Cardiac muscle cell (in vitro differentiated cells and primary cell): Measurements from ENCODE around the gene ADK. TPM values are rescaled to one million over a fixed set of nuclear protein-coding genes. Genes with fewer than 3 reads are reported as not detected.

Source experiments
- DNase-seq, 2 donors: peaks; one replicate each; pipeline versions ENCODE4 v3.0.0 to v3.0.0-alpha.2; 2010 to 2017; ENCODE audit warnings: low read depth in 1 of 2, low spot score in 1 of 2
- H3K27ac ChIP-seq: fragments of 200-600 bp; sonication (generic); 2 replicates; pipeline ENCODE4 v1.5.1; 2016
- H3K27me3 ChIP-seq: fragments of 200-600 bp; sonication (generic); 2 replicates; pipeline ENCODE4 v1.6.0; 2016; ENCODE audit warnings: control low read depth
- H3K36me3 ChIP-seq: fragments of 200-600 bp; sonication (generic); 2 replicates; pipeline ENCODE4 v1.5.1; 2016; ENCODE audit warnings: control low read depth
- H3K4me1 ChIP-seq: fragments of 200-600 bp; sonication (generic); 2 replicates; pipeline ENCODE4 v1.8.1; 2017; ENCODE audit warnings: low read depth, mild to moderate bottlenecking, mixed run types
- H3K4me3 ChIP-seq: fragments of 200-600 bp; sonication (generic); 2 replicates; pipeline ENCODE4 v1.5.1; 2016; ENCODE audit warnings: mild to moderate bottlenecking
- H3K9me3 ChIP-seq: fragments of 200-600 bp; sonication (generic); 2 replicates; pipeline ENCODE4 v1.5.1; 2017; ENCODE audit warnings: low read depth, mild to moderate bottlenecking, control low read depth
- CTCF ChIP-seq: IDR thresholded peaks from 2 replicates; pipeline ENCODE4 v1.5.1; 2012; ENCODE audit warnings: low read depth, mild to moderate bottlenecking, low read length
- polyA plus RNA-seq: library from polyadenylated mRNA; unstranded; fragments of >200 nt; fragmentation: Nextera tagmentation; extraction: Ambion mirVana; gene quantifications from 2 replicates; pipeline ENCODE4 v1.2.1, GENCODE V29; 2016
- total RNA-seq: library from RNA; depleted of rRNA; stranded (reverse); fragments of >200 nt; gene quantifications from 2 replicates; pipeline ENCODE4 v1.2.3, GENCODE V29; 2016

The ADK gene
- total and polyA plus RNA-seq, 2 experiments from 2014 or later, result 24.8 to 57.4 TPM

- no peaks in the 10 kb centered on the region for H3K27me3 ChIP-seq
- H3K4me1 ChIP-seq, result peaks cover 16% of the 10 kb centered on the region
- H3K4me3 ChIP-seq, result no peak overlapping the region
- peak overlapping the region; percentile 31 for H3K27ac ChIP-seq
- DNase-seq, result no peak
- no peaks in the 10 kb centered on the region for H3K36me3 ChIP-seq
- H3K9me3 ChIP-seq, result no peaks in the 10 kb centered on the region
- no peak for TF ChIP-seq CTCF
These were observed 124.8 kb downstream of the ADK start for GRCh38 chr10:74275755-74276290.

- Histone ChIP-seq H3K36me3 (no peaks in the 10 kb centered on the region), H3K4me3 (no peak overlapping the region), H3K27ac (peak overlapping the region; percentile 31), H3K4me1 (peaks cover 16% of the 10 kb centered on the region), H3K9me3 (no peaks in the 10 kb centered on the region), H3K27me3 (no peaks in the 10 kb centered on the region)
- no peak for TF ChIP-seq CTCF
- no peak for DNase-seq
These were observed 125.4 kb downstream of the ADK start for GRCh38 chr10:74276416-74276815.

GRCh38 chr10:74282151-74282847 is 131.3 kb downstream of the ADK start:
- no peak for TF ChIP-seq CTCF
- H3K4me3 ChIP-seq, result no peak overlapping the region
- no peak overlapping the region for H3K27ac ChIP-seq
- no peaks in the 10 kb centered on the region for H3K36me3 ChIP-seq
- no peaks in the 10 kb centered on the region for H3K9me3 ChIP-seq
- H3K4me1 ChIP-seq, result no peaks in the 10 kb centered on the region
- H3K27me3 ChIP-seq, result no peaks in the 10 kb centered on the region
- peak in 1 of 2 donors; percentile 48 for DNase-seq

GRCh38 chr10:74282848-74283210 is 131.8 kb downstream of the ADK start:
- Histone ChIP-seq H3K9me3 (no peaks in the 10 kb centered on the region), H3K4me3 (no peak overlapping the region), H3K27ac (no peak overlapping the region), H3K4me1 (no peaks in the 10 kb centered on the region), H3K36me3 (no peaks in the 10 kb centered on the region), H3K27me3 (no peaks in the 10 kb centered on the region)
- DNase-seq, result peak in 1 of 2 donors; percentile 30
- TF ChIP-seq CTCF, result no peak

GRCh38 chr10:74289188-74289587 is 138.2 kb downstream of the ADK start:
- peaks cover 47% of the 10 kb centered on the region for H3K4me1 ChIP-seq
- H3K9me3 ChIP-seq, result no peaks in the 10 kb centered on the region
- no peaks in the 10 kb centered on the region for H3K27me3 ChIP-seq
- H3K4me3 ChIP-seq, result no peak overlapping the region
- TF ChIP-seq CTCF, result no peak
- no peaks in the 10 kb centered on the region for H3K36me3 ChIP-seq
- no peak for DNase-seq
- peak overlapping the region; percentile 94 for H3K27ac ChIP-seq
